ENCODE measurements around the gene VPS72.
A peak's percentile ranks its signal among the peaks of the same experiment; 100 is the strongest.
"Not testable (repeated sequence)": the region's sequence is repeated elsewhere in the genome, so short reads cannot be mapped to it uniquely, and the experiment has no call there.

The VPS72 gene

GRCh38 chr1:151205381-151205965, 15.5 kb upstream of the VPS72 start:
- H3K9ac ChIP-seq (ENCODE audit: low read depth in 1 of 2, low read length in 2 of 2); H3K9me3 ChIP-seq (ENCODE audit: control insufficient read depth in 1 of 2, low read length in 2 of 2); H3K27me3 ChIP-seq (ENCODE audit: control insufficient read depth in 1 of 2, insufficient read depth in 2 of 2, low read length in 2 of 2); H3K4me3 ChIP-seq (ENCODE audit: low read depth in 1 of 2, low read length in 2 of 2); H3K27ac ChIP-seq (ENCODE audit: low read depth, low read length); H3K4me1 ChIP-seq (ENCODE audit: control insufficient read depth in 1 of 2, insufficient read depth in 2 of 2, low read length in 2 of 2): not testable (repeated sequence)
- peaks cover 0 to 47% of the 10 kb centered on the region in 2 donors for H3K36me3 ChIP-seq (ENCODE audit: control insufficient read depth in 1 of 2, insufficient read depth in 2 of 2, low read length in 2 of 2)

DNA sequence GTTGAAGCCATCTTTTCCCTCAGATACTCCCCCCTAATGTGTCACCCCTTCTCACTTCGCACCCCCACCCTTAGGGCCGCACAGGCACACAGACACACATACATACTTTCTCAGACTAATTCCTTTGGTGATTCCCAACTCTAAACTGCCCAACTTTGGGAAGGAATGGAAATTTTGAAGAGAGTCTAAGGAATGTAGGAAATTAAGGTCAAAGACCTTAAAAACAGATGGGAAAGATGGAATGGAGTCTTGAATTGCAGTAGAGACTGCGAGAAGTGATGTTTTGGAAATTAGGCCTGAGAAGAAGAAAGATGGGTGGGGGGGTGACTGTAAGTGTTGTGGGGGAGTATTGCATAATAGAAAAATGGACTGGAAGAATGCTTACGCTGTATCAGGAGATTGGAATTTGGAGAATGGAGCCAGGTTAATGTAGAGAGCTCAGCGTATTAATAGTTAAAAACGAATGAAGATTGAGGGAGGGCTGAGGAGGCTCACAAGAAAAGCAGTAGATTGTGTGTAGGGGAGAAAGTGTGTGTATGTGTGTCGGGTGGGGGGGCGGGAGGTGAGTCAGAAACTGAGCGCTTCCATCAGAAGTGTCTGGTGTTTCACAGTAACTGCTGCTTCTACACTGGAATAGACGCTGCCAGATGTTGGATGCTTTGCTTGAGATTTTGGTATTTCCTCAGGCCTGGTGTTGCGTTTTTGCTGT, 10.0 kb upstream of the VPS72 start:
- Histone ChIP-seq H3K36me3 (ENCODE audit: control insufficient read depth in 1 of 2, insufficient read depth in 2 of 2, low read length in 2 of 2) (peaks cover 0 to 20% of the 10 kb centered on the region in 2 donors), H3K4me1 (ENCODE audit: control insufficient read depth in 1 of 2, insufficient read depth in 2 of 2, low read length in 2 of 2) (peaks cover 13 to 22% of the 10 kb centered on the region in 2 donors), H3K27me3 (ENCODE audit: control insufficient read depth in 1 of 2, insufficient read depth in 2 of 2, low read length in 2 of 2) (no peaks in the 10 kb centered on the region), H3K27ac (ENCODE audit: low read depth, low read length) (no peak overlapping the region), H3K4me3 (ENCODE audit: low read depth in 1 of 2, low read length in 2 of 2) (peak overlapping the region; percentile 92 to 96), H3K9me3 (ENCODE audit: control insufficient read depth in 1 of 2, low read length in 2 of 2) (no peaks in the 10 kb centered on the region), H3K9ac (ENCODE audit: low read depth in 1 of 2, low read length in 2 of 2) (peak overlapping the region; percentile 83 to 92)

GRCh38 chr1:151198254-151199127, 8.5 kb upstream of the VPS72 start, which contains the start of gene PIP5K1A:
Gene PIP5K1A, plus strand, starts transcription at chr1:151198552. Its CDS starts 445 bp downstream, at chr1:151198997.
- Histone ChIP-seq H3K9me3 (ENCODE audit: control insufficient read depth in 1 of 2, low read length in 2 of 2) (no peaks in the 10 kb centered on the region), H3K36me3 (ENCODE audit: control insufficient read depth in 1 of 2, insufficient read depth in 2 of 2, low read length in 2 of 2) (peaks cover 0 to 16% of the 10 kb centered on the region in 2 donors), H3K4me1 (ENCODE audit: control insufficient read depth in 1 of 2, insufficient read depth in 2 of 2, low read length in 2 of 2) (peaks cover 13 to 26% of the 10 kb centered on the region in 2 donors), H3K4me3 (ENCODE audit: low read depth in 1 of 2, low read length in 2 of 2) (peak within 1 kb of the TSS; percentile 92 to 96), H3K27ac (ENCODE audit: low read depth, low read length) (peak within 1 kb of the TSS; percentile 80), H3K27me3 (ENCODE audit: control insufficient read depth in 1 of 2, insufficient read depth in 2 of 2, low read length in 2 of 2) (no peaks in the 10 kb centered on the region), H3K9ac (ENCODE audit: low read depth in 1 of 2, low read length in 2 of 2) (peak within 1 kb of the TSS; percentile 83 to 92)

- peak overlapping the region; percentile 80 for H3K27ac ChIP-seq (ENCODE audit: low read depth, low read length)
- peak overlapping the region; percentile 83 to 92 for H3K9ac ChIP-seq (ENCODE audit: low read depth in 1 of 2, low read length in 2 of 2)
- H3K9me3 ChIP-seq (ENCODE audit: control insufficient read depth in 1 of 2, low read length in 2 of 2): no peaks in the 10 kb centered on the region
- peaks cover 13 to 26% of the 10 kb centered on the region in 2 donors for H3K4me1 ChIP-seq (ENCODE audit: control insufficient read depth in 1 of 2, insufficient read depth in 2 of 2, low read length in 2 of 2)
- H3K27me3 ChIP-seq (ENCODE audit: control insufficient read depth in 1 of 2, insufficient read depth in 2 of 2, low read length in 2 of 2): no peaks in the 10 kb centered on the region
- peaks cover 0 to 10% of the 10 kb centered on the region in 2 donors for H3K36me3 ChIP-seq (ENCODE audit: control insufficient read depth in 1 of 2, insufficient read depth in 2 of 2, low read length in 2 of 2)
- peak overlapping the region; percentile 92 to 96 for H3K4me3 ChIP-seq (ENCODE audit: low read depth in 1 of 2, low read length in 2 of 2)
Measured at GRCh38 chr1:151197863-151198253, 7.9 kb upstream of the VPS72 start.

GRCh38 chr1:151196292-151196800, 6.3 kb upstream of the VPS72 start:
- peak overlapping the region in 1 of 2 donors; percentile 34 for H3K9ac ChIP-seq (ENCODE audit: low read depth in 1 of 2, low read length in 2 of 2)
- peak overlapping the region; percentile 43 for H3K27ac ChIP-seq (ENCODE audit: low read depth, low read length)
- peak overlapping the region; percentile 6 to 54 for H3K4me3 ChIP-seq (ENCODE audit: low read depth in 1 of 2, low read length in 2 of 2)
- no peaks in the 10 kb centered on the region for H3K9me3 ChIP-seq (ENCODE audit: control insufficient read depth in 1 of 2, low read length in 2 of 2)
- H3K36me3 ChIP-seq (ENCODE audit: control insufficient read depth in 1 of 2, insufficient read depth in 2 of 2, low read length in 2 of 2): no peaks in the 10 kb centered on the region
- H3K4me1 ChIP-seq (ENCODE audit: control insufficient read depth in 1 of 2, insufficient read depth in 2 of 2, low read length in 2 of 2): peaks cover 13 to 26% of the 10 kb centered on the region in 2 donors
- H3K27me3 ChIP-seq (ENCODE audit: control insufficient read depth in 1 of 2, insufficient read depth in 2 of 2, low read length in 2 of 2): no peaks in the 10 kb centered on the region

GRCh38 chr1:151194894-151195594, 5.0 kb upstream of the VPS72 start:
- not testable (repeated sequence) for H3K27ac ChIP-seq (ENCODE audit: low read depth, low read length); H3K36me3 ChIP-seq (ENCODE audit: control insufficient read depth in 1 of 2, insufficient read depth in 2 of 2, low read length in 2 of 2); H3K9ac ChIP-seq (ENCODE audit: low read depth in 1 of 2, low read length in 2 of 2); H3K9me3 ChIP-seq (ENCODE audit: control insufficient read depth in 1 of 2, low read length in 2 of 2); H3K27me3 ChIP-seq (ENCODE audit: control insufficient read depth in 1 of 2, insufficient read depth in 2 of 2, low read length in 2 of 2)
- peak overlapping the region; percentile 45 to 51 for H3K4me3 ChIP-seq (ENCODE audit: low read depth in 1 of 2, low read length in 2 of 2)
- peaks cover 13 to 19% of the 10 kb centered on the region in 2 donors for H3K4me1 ChIP-seq (ENCODE audit: control insufficient read depth in 1 of 2, insufficient read depth in 2 of 2, low read length in 2 of 2)

DNA sequence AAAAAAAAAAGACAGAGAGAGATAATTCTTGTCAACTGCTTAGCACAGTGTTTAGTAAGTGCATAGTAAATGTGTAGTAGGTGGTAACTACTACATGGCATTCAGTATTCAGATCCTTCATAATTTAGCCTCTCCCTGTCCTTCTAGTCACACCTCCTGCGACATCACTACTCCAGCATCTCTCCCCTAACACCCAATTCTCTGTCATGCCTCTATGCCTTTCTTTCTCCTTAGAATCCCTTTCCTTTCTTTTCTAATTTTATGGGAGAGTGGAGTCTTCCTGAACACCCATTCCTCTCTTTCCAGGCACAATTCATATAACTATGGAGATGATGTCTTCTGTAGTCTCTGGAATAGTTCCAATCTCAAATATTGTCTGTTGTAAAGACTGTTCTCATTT, 3.9 kb upstream of the VPS72 start:
- Histone ChIP-seq H3K36me3 (ENCODE audit: control insufficient read depth in 1 of 2, insufficient read depth in 2 of 2, low read length in 2 of 2) (no peaks in the 10 kb centered on the region), H3K9me3 (ENCODE audit: control insufficient read depth in 1 of 2, low read length in 2 of 2) (no peaks in the 10 kb centered on the region), H3K4me1 (ENCODE audit: control insufficient read depth in 1 of 2, insufficient read depth in 2 of 2, low read length in 2 of 2) (peaks cover 10 to 18% of the 10 kb centered on the region in 2 donors), H3K27me3 (ENCODE audit: control insufficient read depth in 1 of 2, insufficient read depth in 2 of 2, low read length in 2 of 2) (no peaks in the 10 kb centered on the region), H3K9ac (ENCODE audit: low read depth in 1 of 2, low read length in 2 of 2) (no peak overlapping the region), H3K27ac (ENCODE audit: low read depth, low read length) (no peak overlapping the region), H3K4me3 (ENCODE audit: low read depth in 1 of 2, low read length in 2 of 2) (no peak overlapping the region)

- Histone ChIP-seq H3K9ac (ENCODE audit: low read depth in 1 of 2, low read length in 2 of 2) (no peak overlapping the region), H3K9me3 (ENCODE audit: control insufficient read depth in 1 of 2, low read length in 2 of 2) (no peaks in the 10 kb centered on the region), H3K27ac (ENCODE audit: low read depth, low read length) (no peak overlapping the region), H3K36me3 (ENCODE audit: control insufficient read depth in 1 of 2, insufficient read depth in 2 of 2, low read length in 2 of 2) (no peaks in the 10 kb centered on the region), H3K4me1 (ENCODE audit: control insufficient read depth in 1 of 2, insufficient read depth in 2 of 2, low read length in 2 of 2) (peaks cover 14 to 24% of the 10 kb centered on the region in 2 donors), H3K4me3 (ENCODE audit: low read depth in 1 of 2, low read length in 2 of 2) (no peak overlapping the region), H3K27me3 (ENCODE audit: control insufficient read depth in 1 of 2, insufficient read depth in 2 of 2, low read length in 2 of 2) (no peaks in the 10 kb centered on the region)
Measured at GRCh38 chr1:151193304-151193703, 3.3 kb upstream of the VPS72 start.

DNA sequence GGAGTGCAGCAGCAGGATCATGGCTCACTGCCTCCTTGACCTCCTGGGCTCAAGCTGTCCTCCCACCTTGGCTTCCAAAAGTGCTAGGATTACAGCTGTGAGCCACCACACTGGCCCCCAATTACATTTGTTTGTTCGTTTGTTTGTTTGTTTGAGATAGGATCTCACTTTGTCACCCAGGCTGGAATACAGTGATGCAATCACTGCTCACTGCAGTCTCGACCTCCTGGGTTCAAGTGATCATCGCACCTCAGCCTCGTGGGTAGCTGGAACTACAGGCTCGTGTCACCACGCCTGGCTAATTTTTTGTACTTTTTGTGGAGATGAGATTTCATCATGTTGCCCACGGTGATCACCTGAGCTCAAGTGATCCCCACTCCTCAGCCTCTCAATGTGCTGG, 2.0 kb upstream of the VPS72 start:
- no peak overlapping the region for H3K27ac ChIP-seq (ENCODE audit: low read depth, low read length)
- no peaks in the 10 kb centered on the region for H3K9me3 ChIP-seq (ENCODE audit: control insufficient read depth in 1 of 2, low read length in 2 of 2)
- no peak overlapping the region for H3K9ac ChIP-seq (ENCODE audit: low read depth in 1 of 2, low read length in 2 of 2)
- H3K4me1 ChIP-seq (ENCODE audit: control insufficient read depth in 1 of 2, insufficient read depth in 2 of 2, low read length in 2 of 2): peaks cover 11 to 20% of the 10 kb centered on the region in 2 donors
- no peaks in the 10 kb centered on the region for H3K27me3 ChIP-seq (ENCODE audit: control insufficient read depth in 1 of 2, insufficient read depth in 2 of 2, low read length in 2 of 2)
- H3K36me3 ChIP-seq (ENCODE audit: control insufficient read depth in 1 of 2, insufficient read depth in 2 of 2, low read length in 2 of 2): no peaks in the 10 kb centered on the region
- no peak overlapping the region for H3K4me3 ChIP-seq (ENCODE audit: low read depth in 1 of 2, low read length in 2 of 2)

All from duodenal mucosa (tissue), 2 donors.